Vagina (tissue), 2 donors: ENCODE results near the gene MBLAC2.

Source experiments
- CTCF ChIP-seq, 3 experiments: fragments of 450-650 bp in 2 of 3; fragments of 200-600 bp in 1 of 3; sonication (generic) in 1 of 3; IDR thresholded peaks; one replicate each; pipeline ENCODE4 v1.5.1; 2017 to 2019; ENCODE audit warnings: antibody characterized with exemption in 3 of 3, mild to moderate bottlenecking in 2 of 3, moderate library complexity in 2 of 3
- POLR2A ChIP-seq, 2 donors: fragments of 450-650 bp; IDR thresholded peaks; one replicate each; pipeline ENCODE4 v1.6.1; 2017; ENCODE audit warnings: antibody characterized with exemption in 2 of 2, mild to moderate bottlenecking in 2 of 2, moderate library complexity in 2 of 2

GRCh38 chr5:90495146-90495545 lies 20.6 kb upstream of the MBLAC2 start:
- TF ChIP-seq POLR2A (IDR thresholded peaks at IDR 0.05) (no peak), CTCF (IDR thresholded peaks at IDR 0.05) (no peak)
